ENCODE measurements around the gene EMILIN1.
"Not testable (repeated sequence)": the region's sequence is repeated elsewhere in the genome, so short reads cannot be mapped to it uniquely, and the experiment has no call there.

The EMILIN1 gene

GRCh38 chr2:27054721-27055120 is 23.7 kb upstream of the EMILIN1 start:
- DNase-seq = no peak

- DNase-seq = no peak
Measured at GRCh38 chr2:27057184-27057583, 21.2 kb upstream of the EMILIN1 start.

DNA sequence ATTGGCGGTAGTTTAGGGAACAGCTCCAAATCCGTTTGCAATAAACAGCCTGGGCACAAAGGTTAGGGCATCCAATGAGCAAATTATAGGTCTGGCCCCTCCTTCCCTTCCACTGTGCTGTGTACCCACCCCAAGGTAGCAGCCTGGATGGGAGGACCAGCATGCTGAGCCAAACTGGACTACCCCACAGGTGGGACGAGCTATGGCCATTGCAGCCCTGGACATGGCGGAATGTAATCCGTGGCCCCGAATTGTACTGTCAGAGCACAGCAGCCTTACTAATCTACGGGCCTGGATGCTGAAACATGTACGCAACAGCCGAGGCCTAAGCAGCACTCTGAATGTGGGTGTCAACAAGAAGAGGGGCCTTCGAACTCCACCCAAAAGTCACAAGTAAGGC is 20.2 kb upstream of the EMILIN1 start:
- no peak for DNase-seq

DNA sequence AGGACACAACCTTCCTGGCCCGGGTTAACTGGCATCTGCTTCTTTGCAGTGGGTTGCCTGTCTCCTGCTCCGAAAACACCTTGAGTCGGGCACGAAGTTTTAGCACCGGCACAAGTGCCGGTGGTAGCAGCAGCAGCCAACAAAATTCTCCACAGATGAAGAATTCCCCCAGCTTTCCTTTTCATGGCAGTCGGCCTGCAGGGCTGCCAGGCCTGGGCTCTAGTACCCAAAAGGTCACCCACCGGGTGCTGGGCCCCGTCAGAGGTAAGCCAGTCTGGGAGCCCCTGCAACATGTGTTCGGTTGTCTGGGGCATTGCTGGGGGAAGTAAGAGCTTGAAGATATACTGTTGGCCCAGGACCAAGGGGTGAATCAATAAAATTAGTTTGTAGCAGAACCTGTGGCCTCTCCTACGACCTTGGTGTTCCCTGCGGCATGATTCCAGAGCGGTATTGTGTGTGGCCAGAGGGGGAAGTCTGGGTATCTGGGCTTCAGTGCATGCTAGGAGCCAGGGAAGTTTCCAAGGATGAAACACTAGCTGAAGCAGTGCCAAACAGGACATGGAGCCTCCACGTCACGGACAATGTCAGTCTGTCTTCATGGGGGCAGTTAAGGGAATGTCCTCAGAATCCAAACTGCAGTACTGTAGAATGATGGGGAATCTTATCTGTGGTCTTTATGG is 19.1 kb upstream of the EMILIN1 start:
- no peak for DNase-seq

- no peak for DNase-seq
Measured at GRCh38 chr2:27060323-27060722, 18.1 kb upstream of the EMILIN1 start.

- DNase-seq = no peak
Measured at GRCh38 chr2:27065128-27065527, 13.3 kb upstream of the EMILIN1 start.

DNA sequence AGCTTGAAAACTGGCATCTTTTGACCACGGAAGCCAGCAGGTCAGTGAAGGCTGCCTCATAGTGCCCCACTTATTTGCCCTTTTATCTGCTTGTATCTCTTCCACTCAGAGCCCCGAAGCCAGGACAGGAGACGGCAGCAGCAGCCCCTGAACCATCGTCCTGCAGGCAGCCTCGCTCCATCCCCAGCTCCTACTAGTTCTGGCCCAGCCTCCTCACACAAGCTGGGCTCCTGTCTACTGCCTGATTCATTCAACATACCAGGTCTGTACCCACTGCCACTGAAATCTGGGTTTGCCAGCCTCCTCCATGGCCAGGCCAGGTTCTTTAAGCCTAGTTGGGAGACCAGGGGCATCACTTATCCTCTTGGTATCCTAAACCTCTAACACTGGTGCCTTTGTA is 11.0 kb upstream of the EMILIN1 start:
- no peak for DNase-seq

GRCh38 chr2:27069436-27069835 is 9.0 kb upstream of the EMILIN1 start:
- no peak for DNase-seq

DNA sequence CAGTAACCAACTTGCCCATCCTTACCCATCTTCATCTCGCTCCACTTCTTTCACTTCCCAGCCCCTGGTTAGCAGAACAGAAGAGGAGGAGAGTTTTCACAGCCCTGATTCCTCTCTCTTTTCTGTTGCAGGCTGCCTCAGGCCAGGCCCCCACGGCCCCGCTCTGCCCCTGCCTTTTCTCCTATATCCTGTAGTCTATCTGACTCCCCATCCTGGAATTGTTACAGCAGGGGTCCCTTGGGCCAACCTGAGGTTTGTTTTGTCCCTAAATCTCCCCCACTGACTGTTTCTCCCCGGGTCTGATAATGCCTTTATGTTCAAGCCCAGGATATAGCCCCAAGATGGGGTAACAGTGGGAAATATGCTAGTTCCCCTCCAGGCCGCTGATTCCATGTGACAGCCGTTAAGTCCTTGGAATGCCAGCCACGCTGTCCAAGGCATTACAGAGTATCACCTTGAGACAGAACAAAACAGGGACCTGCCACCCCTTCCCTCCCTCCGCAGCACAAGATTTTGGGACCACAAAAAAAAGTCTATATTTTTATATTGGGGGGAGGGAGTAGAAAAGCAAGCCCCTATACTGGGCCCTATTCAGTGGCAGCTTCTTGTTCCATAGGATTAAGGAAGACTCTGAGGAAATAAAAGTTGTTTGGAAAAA is 8.3 kb upstream of the EMILIN1 start:
- DNase-seq = no peak

DNA sequence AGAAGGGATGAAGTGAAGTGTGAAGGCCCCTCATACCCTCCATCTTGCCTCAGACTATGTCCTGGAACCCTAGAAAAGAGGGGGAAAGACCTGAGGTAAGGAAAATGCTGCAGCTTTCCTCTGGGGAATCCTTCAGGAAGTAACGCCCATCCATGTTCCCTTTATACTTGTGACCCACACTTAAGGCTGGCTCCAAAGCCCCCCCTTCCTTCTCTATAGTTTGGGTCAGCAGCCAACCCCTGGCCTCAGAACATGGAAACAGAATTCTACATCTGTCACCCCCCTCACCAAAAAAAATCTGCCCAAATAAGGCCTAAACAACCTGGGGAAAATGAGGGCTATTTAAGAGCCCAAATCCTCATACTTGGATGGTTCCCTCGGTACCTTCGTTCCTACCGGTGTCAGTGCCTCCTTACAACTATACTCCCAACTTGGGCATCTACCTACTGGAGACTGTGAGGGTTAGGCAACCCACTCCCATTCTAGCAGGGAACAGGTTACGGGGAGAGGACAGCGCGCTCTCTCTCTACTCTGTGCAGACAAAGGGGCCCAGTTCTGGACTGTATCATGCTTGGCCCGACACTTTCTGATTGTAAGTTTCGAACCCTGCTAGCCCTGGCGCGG is 7.7 kb upstream of the EMILIN1 start:
- no peak for DNase-seq

- peak; percentile 86 for DNase-seq
Measured at GRCh38 chr2:27071277-27071989, 7.0 kb upstream of the EMILIN1 start, which contains the start of gene OST4. TSS of gene OST4 (minus strand) at chr2:27071654.

- DNase-seq = peak; percentile 14
Measured at GRCh38 chr2:27071990-27072830, 6.2 kb upstream of the EMILIN1 start.

GRCh38 chr2:27072920-27073319 is 5.5 kb upstream of the EMILIN1 start:
- no peak for DNase-seq

- no peak for DNase-seq
Measured at GRCh38 chr2:27073782-27074181, 4.6 kb upstream of the EMILIN1 start.

DNA sequence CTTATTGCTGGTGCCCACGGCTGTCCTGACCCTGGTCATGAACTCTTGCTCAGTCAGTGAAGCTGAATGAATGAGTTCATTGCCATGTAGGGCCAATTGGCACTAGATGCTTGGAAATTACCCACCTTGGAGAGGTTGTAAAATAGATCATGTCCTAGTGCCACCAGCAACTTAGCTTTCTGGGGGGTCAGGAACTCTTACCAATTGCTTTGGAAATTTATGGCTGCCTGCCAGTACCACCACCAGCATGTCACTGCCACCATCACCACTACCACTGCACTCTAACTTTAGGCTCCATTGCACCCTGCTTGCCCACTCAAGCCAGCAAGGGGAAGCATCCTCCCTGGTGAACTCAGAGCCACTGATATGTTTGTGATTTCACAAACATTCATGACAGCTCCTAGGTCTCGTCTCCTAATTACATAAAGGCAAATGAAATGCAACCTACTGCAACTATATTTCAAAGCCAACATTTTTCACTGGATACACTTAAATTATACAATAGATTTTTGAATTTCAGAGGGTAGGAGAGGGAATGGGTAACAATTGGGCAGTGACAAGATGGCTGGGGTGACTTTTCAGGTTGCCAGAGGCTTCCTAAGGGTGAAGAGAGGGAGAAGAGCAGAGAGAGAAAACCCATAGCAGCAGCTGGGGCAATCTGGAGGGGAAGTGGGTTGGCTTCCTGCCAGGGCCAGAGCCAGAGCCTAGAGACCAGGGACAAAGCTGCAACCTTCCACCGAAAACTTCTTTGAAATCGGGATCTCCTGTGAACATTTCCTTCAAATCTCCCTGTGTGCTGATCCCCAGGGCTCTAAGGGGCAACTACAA is 3.5 kb upstream of the EMILIN1 start:
- peak; percentile 43 for DNase-seq

- DNase-seq = not testable (repeated sequence)
Measured at GRCh38 chr2:27075566-27075871, 2.9 kb upstream of the EMILIN1 start.

DNA sequence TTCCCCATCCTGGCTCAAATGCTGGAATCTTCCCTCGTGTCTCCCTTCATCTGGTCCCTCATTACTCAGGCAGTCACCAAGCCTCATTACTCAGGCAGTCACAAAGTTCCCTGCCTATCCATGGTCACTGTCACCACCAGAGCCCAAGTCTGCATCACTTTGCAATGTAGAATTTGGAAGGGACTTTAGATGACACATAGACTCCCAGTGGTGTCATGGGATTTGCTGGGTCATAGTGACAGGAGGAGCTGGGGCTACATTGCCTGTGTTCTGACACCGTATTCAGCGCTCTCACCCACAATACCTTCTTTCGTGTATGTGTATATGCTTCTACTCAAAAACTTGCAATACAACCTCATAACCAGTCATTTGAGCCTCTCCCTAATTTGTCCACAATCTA is 2.1 kb upstream of the EMILIN1 start:
- no peak for DNase-seq

DNA sequence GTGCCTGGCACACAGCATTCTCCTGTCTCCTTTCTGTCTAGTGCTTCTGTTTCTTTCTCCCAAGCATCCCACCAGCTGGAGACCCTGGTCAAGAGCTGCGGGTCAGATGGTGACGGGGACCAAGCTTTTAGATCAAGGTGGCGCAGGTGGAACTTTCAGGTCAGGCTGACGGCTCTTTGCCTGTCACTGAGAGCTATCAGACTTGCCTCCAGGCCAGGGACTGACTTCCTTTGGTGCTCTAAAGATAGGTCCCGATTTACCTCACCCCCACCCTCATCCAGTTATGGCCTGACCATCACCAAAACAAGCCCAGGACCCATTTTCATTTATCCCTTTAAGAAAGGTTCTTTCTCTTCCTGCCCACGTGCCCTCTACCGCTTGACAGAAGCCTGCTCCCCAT is 1.2 kb upstream of the EMILIN1 start:
- DNase-seq = no peak

DNA sequence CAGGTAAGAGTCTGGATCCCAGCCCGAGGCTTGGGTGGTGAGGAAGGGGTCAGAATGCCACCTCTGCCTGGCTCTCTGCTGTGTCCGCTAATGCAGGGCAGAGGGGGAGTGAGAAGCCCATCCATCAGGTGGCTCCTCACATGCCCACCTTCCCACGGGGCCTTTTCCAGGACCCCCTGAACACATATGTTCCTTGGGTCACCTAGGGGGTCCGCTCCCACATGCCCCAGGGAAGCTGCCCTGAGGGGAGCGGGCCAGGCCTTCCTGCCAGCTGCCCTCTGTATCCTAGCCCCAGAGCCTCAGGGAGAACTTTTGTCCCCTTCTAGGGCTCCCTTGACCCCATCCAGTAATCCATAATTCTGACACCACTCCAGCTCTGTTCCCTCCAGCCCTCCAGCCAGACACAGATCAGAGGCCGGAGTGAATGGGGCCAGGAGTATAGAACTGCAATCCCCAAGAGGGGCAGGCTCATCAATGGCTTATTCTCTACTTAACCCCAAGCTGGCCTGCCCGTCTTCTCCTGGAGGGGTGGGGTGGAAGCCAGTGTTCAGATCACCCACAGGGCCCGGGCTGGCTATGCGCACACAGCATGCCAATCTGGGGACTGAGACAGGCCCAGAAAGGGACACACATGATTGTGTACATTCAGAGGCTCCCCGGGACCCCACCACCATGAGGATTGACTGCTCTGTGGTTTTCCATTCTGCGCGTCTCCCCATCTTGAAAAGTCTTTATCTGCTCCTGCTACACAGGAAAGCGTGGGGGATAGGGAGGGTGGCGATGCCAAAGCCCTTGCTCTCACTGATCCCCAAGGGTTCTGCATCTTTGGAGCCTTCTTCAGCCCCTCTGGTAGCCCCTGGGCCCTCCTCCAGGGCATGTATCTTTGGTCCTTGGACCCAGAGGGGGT is 1.1 kb downstream of the EMILIN1 start:
- no peak for DNase-seq

- no peak for DNase-seq
Measured at GRCh38 chr2:27080140-27080469, 1.7 kb downstream of the EMILIN1 start.

DNA sequence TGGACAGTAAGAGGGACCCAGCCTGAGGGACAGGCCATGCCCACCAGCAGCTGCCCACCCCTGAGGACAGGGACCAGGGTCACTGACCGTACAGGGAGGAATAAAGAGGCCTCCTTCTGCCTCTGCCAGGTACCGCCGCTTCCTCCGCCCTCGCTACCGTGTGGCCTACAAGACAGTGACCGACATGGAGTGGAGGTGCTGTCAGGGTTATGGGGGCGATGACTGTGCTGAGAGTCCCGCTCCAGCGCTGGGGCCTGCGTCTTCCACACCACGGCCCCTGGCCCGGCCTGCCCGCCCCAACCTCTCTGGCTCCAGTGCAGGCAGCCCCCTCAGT is 2.2 kb downstream of the EMILIN1 start:
- no peak for DNase-seq

Data from CD4-positive, alpha-beta T cell treated with Interleukin-4 for 4 hours (primary cell).